Ishikawa (cell line): ENCODE measurements around the gene ZNF48.

ENCODE experiments used
- EP300 ChIP-seq: IDR thresholded peaks from 2 replicates; pipeline ENCODE4 v1.6.1; 2012; ENCODE audit warnings: borderline replicate concordance
- FOXM1 ChIP-seq: IDR thresholded peaks from 2 replicates; pipeline ENCODE4 v1.6.1; 2012; ENCODE audit warnings: low read depth, borderline replicate concordance
- MAX ChIP-seq: IDR thresholded peaks from 2 replicates; pipeline ENCODE4 v1.6.1; 2012
- TCF12 ChIP-seq: IDR thresholded peaks from 2 replicates; pipeline ENCODE4 v1.6.1; 2012; ENCODE audit warnings: low read depth
- TF ChIP-seq, protein P1 (sequence below): IDR thresholded peaks from 2 replicates; pipeline ENCODE4 v1.6.1; 2012

ZNF48 gene

DNA sequence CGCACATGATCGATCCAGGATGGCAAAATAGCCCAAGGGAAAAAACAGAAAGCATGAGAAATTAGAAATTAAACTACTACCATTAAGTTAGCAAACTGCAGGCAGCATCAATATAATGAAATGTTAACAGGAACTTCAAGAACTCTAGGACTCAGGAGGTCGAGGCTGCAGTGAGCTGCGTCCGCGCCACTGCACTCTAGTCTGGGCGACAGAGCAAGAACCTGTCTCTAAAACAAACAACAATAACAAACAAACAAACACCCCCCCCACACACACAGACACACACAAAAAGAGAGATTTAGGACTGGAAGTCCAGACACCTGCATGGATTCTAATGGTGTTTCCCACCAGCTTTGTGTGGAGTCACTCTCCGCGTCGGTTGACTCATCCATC is 51.0 kb downstream of the ZNF48 start:
- no peak for TF ChIP-seq FOXM1
- no peak for TF ChIP-seq EP300

DNA sequence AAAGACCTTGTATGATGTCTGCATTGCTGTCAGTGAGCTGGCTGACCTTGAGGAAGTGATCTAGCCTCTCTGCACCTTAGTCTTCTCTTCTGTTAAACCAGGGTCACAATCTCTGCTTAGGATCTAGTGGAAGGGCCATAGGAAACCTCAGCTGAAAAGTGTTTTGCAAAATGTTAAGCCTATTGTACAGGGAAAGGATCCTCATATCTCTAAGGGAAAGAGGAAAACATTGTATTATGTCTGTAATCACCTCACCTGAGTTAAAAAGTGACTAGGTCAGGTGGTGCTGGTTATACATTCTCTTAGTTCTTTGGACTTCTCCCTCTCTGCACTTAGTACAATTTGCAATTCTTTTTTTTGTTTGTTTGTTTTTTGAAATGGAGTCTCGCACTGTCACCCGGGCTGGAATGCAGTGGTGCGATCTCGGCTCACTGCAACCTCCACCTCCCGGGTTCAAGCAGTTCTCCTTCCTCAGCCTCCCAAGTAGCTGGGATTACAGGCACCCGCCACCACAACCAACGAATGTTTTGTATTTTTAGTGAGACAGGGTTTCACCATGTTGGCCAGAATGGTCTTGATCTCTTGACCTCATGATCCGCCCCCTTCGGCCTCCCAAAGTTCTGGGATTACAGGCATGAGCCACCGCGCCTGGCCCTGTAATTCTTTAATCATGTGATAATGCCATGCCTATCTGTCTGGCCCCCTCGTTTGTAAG is 52.4 kb downstream of the ZNF48 start:
- TF ChIP-seq MAX, result no peak
- no peak for TF ChIP-seq TCF12

GRCh38 chr16:30449116-30449435 is 53.9 kb downstream of the ZNF48 start:
- TF ChIP-seq, protein P1, sequence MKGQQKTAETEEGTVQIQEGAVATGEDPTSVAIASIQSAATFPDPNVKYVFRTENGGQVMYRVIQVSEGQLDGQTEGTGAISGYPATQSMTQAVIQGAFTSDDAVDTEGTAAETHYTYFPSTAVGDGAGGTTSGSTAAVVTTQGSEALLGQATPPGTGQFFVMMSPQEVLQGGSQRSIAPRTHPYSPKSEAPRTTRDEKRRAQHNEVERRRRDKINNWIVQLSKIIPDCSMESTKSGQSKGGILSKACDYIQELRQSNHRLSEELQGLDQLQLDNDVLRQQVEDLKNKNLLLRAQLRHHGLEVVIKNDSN, result no peak
